Right cardiac atrium (tissue), 5 donors: ENCODE results near the gene ZNF701. TPM values are rescaled to one million over a fixed set of nuclear protein-coding genes. Genes with fewer than 3 reads are reported as not detected.
"Not testable (repeated sequence)": the region's sequence is repeated elsewhere in the genome, so short reads cannot be mapped to it uniquely, and the experiment has no call there.

Experiments used
- ATAC-seq, 2 donors: fragments of 200-7000 bp; cut with Tn5 transposase; one replicate each; pipeline versions ENCODE4 v1.8.0 to v1.9.1; 2020; ENCODE audit warnings: moderate library complexity in 2 of 2, mild to moderate bottlenecking in 1 of 2
- DNase-seq, 3 donors: peaks; one replicate each; pipeline ENCODE4 v3.0.0-alpha.2; 2020
- H3K27ac ChIP-seq: one replicate; pipeline ENCODE4 v1.5.1; 2013; ENCODE audit warnings: mild to moderate bottlenecking, low read length, control low read depth, moderate library complexity
- H3K27me3 ChIP-seq: one replicate; pipeline ENCODE4 v1.6.1; 2013; ENCODE audit not compliant: control insufficient read depth, insufficient read depth
- H3K4me1 ChIP-seq: one replicate; pipeline ENCODE4 v1.6.1; 2013; ENCODE audit warnings: low read length; ENCODE audit not compliant: control insufficient read depth, insufficient read depth
- H3K4me3 ChIP-seq: one replicate; pipeline ENCODE4 v1.5.1; 2013; ENCODE audit warnings: low read length, control low read depth
- H3K9me3 ChIP-seq: one replicate; pipeline ENCODE4 v1.6.1; 2013; ENCODE audit warnings: low read length; ENCODE audit not compliant: control insufficient read depth
- WGBS: extraction: QIAGEN DNeasy Blood & Tissue Kit; methylation state at CpG from one replicate; pipeline ENCODE4 v1.1.7; 2013; 5-methylcytosine and 5-hydroxymethylcytosine counted together
- intact Hi-C, 4 donors: fragments of 100-400 bp; cut with DNase I; formaldehyde crosslinking; loops; one replicate each; pipeline versions ENCODE4 v1.11.0 to v1.14.0; 2022 to 2023
- polyA plus RNA-seq: library from polyadenylated mRNA; stranded (reverse); fragments of 200-250 nt; gene quantifications from one replicate; pipeline ENCODE4 v1.2.3, GENCODE V29; 2013
- total RNA-seq, 4 donors: library from RNA; stranded (reverse); fragmentation: NEBNext Ultra II Directional; extraction: Animal tissue kit (Norgen Biotek cat#: 25700); gene quantifications; one replicate each; pipeline ENCODE4 v1.2.1, GENCODE V29; 2021
- donor health status: healthy with polysubstance abuse.
- donor health status: DM: no; HTN: yes; CAD: no.
- donor health status: DM: no; HTN: no; CAD: no.
- donor health status: DM: no; HTN: yes; CAD: no; lungs with severe emphysema.
- donor health status: DM: yes; HTN: yes; CAD: no.

Gene ZNF701
- total and polyA plus RNA-seq, 5 donors, result 11.5 to 19.7 (median 18.8) TPM

DNA sequence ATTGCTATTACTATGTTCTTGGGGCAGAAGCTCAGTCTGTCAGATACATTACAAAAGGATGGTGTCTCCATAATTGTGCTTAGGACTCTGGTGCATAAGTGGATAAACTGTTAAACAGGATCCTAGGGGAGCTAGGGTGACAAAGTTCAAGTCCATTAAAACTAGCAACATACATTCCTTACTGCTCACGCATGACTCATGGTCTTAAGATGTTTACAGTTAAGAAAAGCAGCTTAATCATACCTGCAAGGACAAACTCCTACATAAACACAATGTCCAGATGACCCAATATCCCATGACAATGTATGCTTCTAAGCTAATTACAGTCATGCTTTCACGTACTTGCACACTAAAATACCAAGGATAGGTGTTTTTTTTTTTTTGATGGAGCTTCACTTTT, 3.5 kb upstream of the ZNF701 start:
- Histone ChIP-seq H3K4me1 (no peaks in the 10 kb centered on the region), H3K4me3 (no peak overlapping the region), H3K9me3 (no peaks in the 10 kb centered on the region), H3K27ac (no peak overlapping the region), H3K27me3 (no peaks in the 10 kb centered on the region)
- no peak for DNase-seq
- ATAC-seq, result no peak
- WGBS, result 96% methylated on average over 2 of the region's 2 CpGs
- intact Hi-C loops, result no loop called here

DNA sequence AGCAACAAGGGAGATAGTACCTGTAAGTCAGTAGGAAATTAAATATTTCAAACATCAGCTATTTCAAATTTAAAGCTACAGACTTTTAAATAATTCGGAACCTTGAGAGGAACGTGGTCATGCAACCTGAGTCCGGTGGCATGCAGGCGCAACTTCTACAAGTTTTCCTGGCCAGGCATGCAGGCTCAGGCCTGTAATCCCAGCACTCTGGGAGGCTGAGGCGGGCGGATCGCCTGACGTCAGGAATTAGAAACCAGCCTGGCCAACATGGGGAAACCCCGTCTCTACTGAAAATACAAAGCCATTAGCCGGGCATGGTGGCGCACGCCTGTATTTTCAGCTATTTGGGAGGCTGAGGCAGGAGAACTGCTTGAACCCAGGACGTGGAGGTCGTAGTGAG, 2.2 kb upstream of the ZNF701 start:
- Histone ChIP-seq H3K4me1 (no peaks in the 10 kb centered on the region), H3K9me3 (no peaks in the 10 kb centered on the region), H3K27me3 (no peaks in the 10 kb centered on the region), H3K4me3 (no peak overlapping the region), H3K27ac (no peak overlapping the region)
- DNase-seq, result no peak
- no peak for ATAC-seq
- WGBS, result 97% methylated on average over 14 of the region's 14 CpGs
- intact Hi-C loops, result no loop called here

DNA sequence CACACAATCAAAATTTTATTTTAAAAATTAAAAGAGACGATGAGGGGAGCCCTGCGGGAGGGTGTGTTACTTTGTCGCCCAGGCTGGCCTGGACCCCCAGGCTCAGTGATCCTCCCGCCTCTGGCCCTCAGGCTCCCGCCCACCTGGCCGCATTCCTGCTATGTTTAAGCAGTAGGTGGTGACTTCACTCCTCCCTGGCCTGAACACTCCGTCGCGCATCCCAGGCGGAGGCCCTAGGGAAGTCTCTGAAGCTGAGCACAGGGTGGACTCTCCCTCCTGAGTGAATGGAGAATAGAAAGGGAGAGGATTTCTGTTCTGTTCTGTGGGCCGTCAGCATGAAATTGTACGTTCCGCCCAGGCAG, 468 bp upstream of the ZNF701 start:
- H3K4me1 ChIP-seq, H3K9me3 ChIP-seq, intact Hi-C loops, H3K27me3 ChIP-seq: not testable (repeated sequence)
- peak; percentile 65 to 81 (median 77) for DNase-seq
- 3% methylated on average over 13 of the region's 13 CpGs for WGBS
- Histone ChIP-seq H3K4me3 (peak overlapping the region; percentile 53), H3K27ac (peak overlapping the region; percentile 43)
- ATAC-seq, result peak; percentile 38 to 64

DNA sequence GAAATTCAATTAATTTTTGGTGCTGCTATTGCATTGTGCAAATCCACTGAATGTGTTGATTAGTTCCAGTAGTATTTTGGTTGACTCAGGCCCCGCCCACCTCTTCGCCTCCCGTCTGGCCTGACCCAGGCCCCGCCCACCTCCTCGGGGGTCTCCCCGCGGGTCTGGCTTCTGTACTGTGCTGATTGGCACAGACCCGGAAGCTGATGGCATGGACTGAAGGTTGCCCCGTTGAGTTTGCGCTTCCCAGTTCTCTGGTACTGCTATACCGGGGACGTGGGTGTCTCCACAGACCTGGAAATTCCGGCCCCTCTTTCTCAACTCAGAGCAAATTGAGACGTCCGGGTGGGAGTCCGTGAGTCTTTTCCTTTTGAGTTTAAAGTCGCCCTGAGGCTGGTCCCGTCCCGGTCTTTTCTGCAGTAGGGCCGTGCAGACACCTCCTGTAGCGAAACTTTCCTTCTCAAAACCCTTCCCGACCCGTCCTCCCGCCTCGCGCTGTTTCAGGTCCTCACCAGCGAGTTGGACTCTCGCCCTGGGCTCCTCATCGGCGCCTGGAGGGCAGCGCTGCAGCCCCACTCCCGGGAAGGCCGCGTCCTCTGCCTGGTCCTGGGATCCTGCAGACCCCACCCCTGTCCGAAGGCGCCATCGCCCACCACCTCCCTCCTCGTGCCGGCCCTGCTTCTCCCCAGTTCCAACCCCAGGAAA, 14.8 kb downstream of the ZNF701 start:
- H3K4me3 ChIP-seq, result peak overlapping the region; percentile 58
- H3K4me1 ChIP-seq, result no peaks in the 10 kb centered on the region
- whole genome bisulfite sequencing, result 26% methylated on average over 39 of the region's 39 CpGs
- DNase-seq, result peak in 1 of 3 donors; percentile 65
- ATAC-seq, result peak in 1 of 2 donors; percentile 87
- no peaks in the 10 kb centered on the region for H3K9me3 ChIP-seq
- H3K27me3 ChIP-seq, result no peaks in the 10 kb centered on the region
- no peak overlapping the region for H3K27ac ChIP-seq
- intact Hi-C loops, result no loop called here

DNA sequence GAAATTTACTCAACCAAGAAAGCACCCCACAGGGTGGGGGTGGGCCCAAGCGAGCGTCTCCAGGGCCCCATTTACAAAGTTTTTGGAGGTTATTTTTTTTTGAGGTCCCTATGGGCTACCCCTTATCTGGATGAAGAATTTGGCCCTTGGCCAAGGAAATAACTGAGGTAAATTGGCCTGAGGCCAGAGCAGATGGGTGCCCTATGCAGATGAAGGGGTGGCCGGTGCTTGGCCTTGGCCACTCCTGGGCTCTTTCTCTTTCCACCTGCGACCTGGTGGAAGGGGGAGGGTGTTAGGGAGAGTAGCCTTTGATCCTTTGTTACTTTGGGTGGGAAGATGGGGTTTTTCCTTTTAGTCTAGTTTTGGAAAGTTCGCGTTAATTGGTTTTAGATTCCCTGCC, 15.5 kb downstream of the ZNF701 start:
- ATAC-seq (no peak), DNase-seq (no peak)
- Histone ChIP-seq H3K4me1 (no peaks in the 10 kb centered on the region), H3K4me3 (no peak overlapping the region), H3K27me3 (no peaks in the 10 kb centered on the region), H3K9me3 (no peaks in the 10 kb centered on the region), H3K27ac (no peak overlapping the region)
- 93% methylated on average over 6 of the region's 6 CpGs for WGBS
- intact Hi-C loops, result no loop called here

DNA sequence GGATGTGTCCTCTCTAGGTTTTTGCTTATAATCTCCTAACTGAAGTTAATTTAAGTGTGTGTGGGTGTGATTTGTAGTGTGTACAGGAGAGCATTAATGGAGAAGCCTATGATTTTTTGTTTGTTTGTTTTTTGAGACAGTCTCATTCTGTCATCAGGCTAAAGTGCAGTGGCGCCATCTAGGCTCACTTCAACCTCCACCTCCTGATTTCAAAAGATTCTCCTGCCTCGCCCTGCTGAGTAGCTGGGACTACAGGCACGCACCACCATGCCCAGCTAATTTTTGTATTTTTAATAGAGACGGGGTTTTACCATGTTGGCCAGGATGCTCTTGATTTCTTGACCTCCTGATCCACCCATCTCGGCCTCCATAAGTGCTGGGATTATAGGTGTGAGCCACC, 20.6 kb downstream of the ZNF701 start:
- Histone ChIP-seq H3K4me3 (no peak overlapping the region), H3K9me3 (no peaks in the 10 kb centered on the region), H3K4me1 (no peaks in the 10 kb centered on the region), H3K27ac (no peak overlapping the region), H3K27me3 (no peaks in the 10 kb centered on the region)
- intact Hi-C loops, result no loop called here
- DNase-seq (no peak), ATAC-seq (no peak)
- WGBS, result 85% methylated on average over 5 of the region's 5 CpGs

DNA sequence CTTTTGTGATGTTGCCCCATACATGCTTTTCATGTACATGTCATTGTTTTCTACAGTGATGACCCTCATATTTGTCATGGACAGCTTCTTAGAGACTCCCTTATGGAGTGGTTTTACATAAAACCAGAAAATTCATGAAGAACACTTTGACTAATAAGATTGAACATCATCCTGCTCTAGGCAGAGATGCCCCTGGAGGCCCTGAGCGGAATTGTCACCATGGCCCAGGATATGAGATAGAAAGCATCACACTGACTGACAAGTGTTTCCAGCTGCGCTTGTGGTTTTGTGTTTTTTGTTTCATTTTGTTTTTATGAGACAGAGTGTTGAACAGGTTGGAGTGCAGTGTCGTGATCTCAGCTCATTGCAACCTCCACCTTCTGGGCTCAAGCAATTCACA, 22.2 kb downstream of the ZNF701 start:
- intact Hi-C loops, result no loop called here
- Histone ChIP-seq H3K4me3 (no peak overlapping the region), H3K27ac (no peak overlapping the region), H3K27me3 (no peaks in the 10 kb centered on the region), H3K4me1 (no peaks in the 10 kb centered on the region), H3K9me3 (no peaks in the 10 kb centered on the region)
- no peak for ATAC-seq
- 65% methylated on average over 3 of the region's 3 CpGs for WGBS
- no peak for DNase-seq

DNA sequence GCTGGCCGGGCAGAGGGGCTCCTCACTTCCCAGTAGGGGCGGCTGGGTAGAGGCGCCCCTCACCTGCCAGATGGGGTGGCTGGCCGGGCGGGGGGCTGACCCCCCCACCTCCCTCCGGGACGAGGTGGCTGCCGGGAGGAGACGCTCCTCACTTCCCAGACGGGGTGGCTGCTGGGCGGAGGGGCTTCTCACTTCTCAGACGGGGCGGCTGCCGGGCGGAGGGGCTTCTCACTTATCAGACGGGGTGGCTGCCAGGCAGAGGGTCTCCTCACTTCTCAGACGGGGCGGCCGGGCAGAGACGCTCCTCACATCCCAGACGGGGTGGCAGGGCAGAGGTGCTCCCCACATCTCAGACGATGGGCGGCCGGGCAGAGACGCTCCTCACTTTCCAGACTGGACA, 23.4 kb downstream of the ZNF701 start:
- H3K27me3 ChIP-seq, H3K27ac ChIP-seq, ATAC-seq, H3K4me1 ChIP-seq, DNase-seq, H3K4me3 ChIP-seq, H3K9me3 ChIP-seq, intact Hi-C loops: not testable (repeated sequence)
- WGBS, result no CpG with 5 or more reads among the region's 25 CpGs

DNA sequence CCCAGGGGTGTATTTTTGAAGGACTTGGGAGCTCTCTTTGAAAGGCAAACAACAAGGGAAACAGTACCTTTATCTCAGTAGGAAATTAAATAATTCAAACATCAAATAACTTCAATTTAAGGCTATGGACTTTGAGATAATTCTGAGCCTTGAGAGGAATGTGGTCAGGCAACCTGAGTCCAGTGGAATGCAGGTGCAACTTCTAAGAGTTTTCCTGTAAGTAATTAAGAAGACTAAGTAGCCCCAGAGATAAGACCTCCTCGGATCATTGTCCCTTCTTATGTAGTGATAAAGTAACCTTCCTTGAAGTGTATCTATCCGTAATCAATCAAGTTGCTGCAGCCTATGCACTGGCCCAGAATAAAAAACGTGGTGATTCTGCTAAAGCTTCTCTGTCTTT, 29.2 kb downstream of the ZNF701 start:
- H3K9me3 ChIP-seq, result no peaks in the 10 kb centered on the region
- H3K4me3 ChIP-seq, result no peak overlapping the region
- H3K4me1 ChIP-seq, result no peaks in the 10 kb centered on the region
- H3K27me3 ChIP-seq, result no peaks in the 10 kb centered on the region
- intact Hi-C loops, result no loop called here
- DNase-seq (no peak), ATAC-seq (no peak)
- 83% methylated on average over 3 of the region's 3 CpGs for WGBS
- no peak overlapping the region for H3K27ac ChIP-seq

DNA sequence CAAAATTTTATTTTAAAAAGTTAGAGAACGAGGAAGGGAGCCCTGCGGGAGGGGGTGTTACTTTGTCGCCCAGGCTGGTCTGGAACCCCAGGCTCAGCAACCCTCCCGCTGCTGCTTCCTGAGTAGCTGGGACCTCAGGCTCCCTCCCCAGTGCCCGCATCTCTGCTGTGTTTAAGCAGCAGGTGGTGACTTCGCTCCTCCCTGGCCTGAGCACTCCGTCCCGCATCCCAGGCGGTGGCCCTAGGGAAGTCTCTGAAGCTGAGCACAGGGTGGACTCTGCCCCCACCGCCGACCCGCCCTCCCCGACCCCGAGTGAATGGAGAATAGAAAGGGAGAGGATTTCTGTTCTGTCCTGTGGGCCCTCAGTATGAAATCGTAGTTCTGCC, 30.5 kb downstream of the ZNF701 start:
- no peaks in the 10 kb centered on the region for H3K9me3 ChIP-seq
- intact Hi-C loops, result no loop called here
- DNase-seq (peak; percentile 30 to 71 (median 67)), ATAC-seq (peak; percentile 16 to 44)
- peak overlapping the region; percentile 50 for H3K4me3 ChIP-seq
- WGBS, result 3% methylated on average over 15 of the region's 15 CpGs
- H3K4me1 ChIP-seq, result no peaks in the 10 kb centered on the region
- peak overlapping the region; percentile 61 for H3K27ac ChIP-seq
- H3K27me3 ChIP-seq, result no peaks in the 10 kb centered on the region

DNA sequence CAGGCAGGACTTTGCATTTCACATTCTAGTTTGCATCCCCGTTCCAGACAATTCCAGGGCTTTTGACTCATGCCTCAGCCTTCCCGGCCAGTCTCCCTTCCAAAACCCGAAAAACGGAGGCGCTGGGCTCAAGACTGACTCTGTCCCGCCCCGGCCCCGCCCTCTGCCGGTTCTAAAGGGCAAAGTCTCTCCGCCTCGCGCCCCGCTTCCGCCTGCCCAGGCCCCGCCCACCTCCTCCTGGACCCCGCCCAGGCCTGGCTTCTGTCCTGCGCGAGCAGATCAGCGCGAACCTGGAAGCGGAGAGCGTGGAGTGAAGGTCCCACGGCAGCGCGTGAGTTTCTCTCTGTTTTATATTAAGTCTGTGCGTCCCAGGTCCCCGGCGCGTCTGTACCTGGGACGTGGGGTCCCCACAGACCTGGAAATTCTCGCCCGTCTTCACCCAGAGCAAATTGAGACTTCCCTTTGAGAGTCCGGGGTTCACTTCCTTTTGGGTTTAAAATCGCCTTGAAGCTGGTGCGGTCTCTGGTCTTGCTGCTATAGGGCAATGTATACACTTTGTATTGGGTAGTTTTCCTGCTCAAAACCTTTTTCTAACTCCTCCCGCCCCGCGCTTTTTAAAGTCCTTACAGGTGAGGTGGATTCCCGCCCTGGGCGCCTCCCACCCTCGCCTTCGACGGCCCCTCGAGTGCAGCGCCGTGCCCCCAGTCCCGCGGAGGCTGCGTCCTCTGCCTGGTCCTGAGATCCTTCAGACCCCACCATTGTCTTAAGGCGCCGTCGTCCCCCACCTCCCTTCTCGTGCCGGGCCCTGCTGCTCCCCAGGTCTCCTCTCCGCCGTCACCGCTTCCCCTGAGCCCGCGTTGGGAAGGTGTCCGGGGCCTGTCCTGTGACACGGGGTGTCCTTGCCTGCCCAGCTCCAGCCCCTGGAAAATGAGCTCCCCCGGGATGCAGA, 31.2 kb downstream of the ZNF701 start:
- no peak overlapping the region for H3K27ac ChIP-seq
- no peaks in the 10 kb centered on the region for H3K27me3 ChIP-seq
- under 1% methylated on average over 62 of the region's 62 CpGs for WGBS
- no peaks in the 10 kb centered on the region for H3K9me3 ChIP-seq
- intact Hi-C loops, result no loop called here
- H3K4me3 ChIP-seq, result peak overlapping the region; percentile 50
- peak; percentile 99 for ATAC-seq
- DNase-seq, result peak; percentile 96 to 98 (median 98)
- H3K4me1 ChIP-seq, result no peaks in the 10 kb centered on the region
